NCI-H2227 treated with DMSO at 0.1 percent for 48 hours (cell line): ENCODE data around the gene AGPAT1.
A peak's percentile ranks its signal among the peaks of the same experiment; 100 is the strongest.
"Not testable (repeated sequence)": the region's sequence is repeated elsewhere in the genome, so short reads cannot be mapped to it uniquely, and the experiment has no call there.

Source experiments
- DNase-seq: peaks from one replicate; lab custom pipeline; 2025; lab: John Stamatoyannopoulos, UW

Gene AGPAT1

GRCh38 chr6:32175711-32176475, at the start of gene AGPAT1:
Gene AGPAT1, minus strand, starts transcription at chr6:32176084. Its CDS starts 4,588 bp downstream, at chr6:32171496.
- peak; percentile 94 for DNase-seq

- no peak for DNase-seq
These were observed 48.8 kb upstream of the AGPAT1 start for GRCh38 chr6:32224696-32225095.

GRCh38 chr6:32223258-32224235, 47.7 kb upstream of the AGPAT1 start, which contains the start of gene NOTCH4:
Gene NOTCH4, minus strand, starts transcription at chr6:32224067. Its CDS starts 139 bp downstream, at chr6:32223928.
- DNase-seq = no peak

GRCh38 chr6:32222333-32223230, 46.7 kb upstream of the AGPAT1 start:
- DNase-seq = no peak

GRCh38 chr6:32220021-32220420, 44.1 kb upstream of the AGPAT1 start:
- no peak for DNase-seq

- no peak for DNase-seq
These were observed 42.3 kb upstream of the AGPAT1 start for GRCh38 chr6:32218167-32218566.

DNA sequence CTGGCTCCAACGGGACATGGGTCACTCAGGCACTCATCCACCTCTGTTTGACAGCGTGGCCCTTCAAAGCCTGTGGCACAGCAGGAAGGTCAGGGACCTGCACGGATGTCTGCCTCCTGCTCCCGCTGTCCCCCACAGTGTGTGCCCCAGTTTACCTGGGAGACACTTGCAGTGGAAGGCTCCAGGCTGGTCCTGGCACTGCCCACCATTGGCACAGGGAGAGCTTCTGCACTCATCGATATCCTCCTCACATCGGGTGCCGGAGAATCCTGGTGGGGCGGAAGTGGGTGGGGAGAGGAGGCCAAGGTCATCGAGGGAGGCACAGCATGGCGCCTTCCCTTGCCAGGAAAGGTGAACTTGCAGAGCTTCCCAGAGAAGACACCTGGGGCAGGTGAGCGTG, 41.1 kb upstream of the AGPAT1 start:
- DNase-seq = no peak

GRCh38 chr6:32216285-32216684, 40.4 kb upstream of the AGPAT1 start:
- DNase-seq = no peak

- no peak for DNase-seq
These were observed 39.7 kb upstream of the AGPAT1 start for GRCh38 chr6:32215617-32216016.

- DNase-seq = no peak
These were observed 38.2 kb upstream of the AGPAT1 start for GRCh38 chr6:32214126-32214525.

DNA sequence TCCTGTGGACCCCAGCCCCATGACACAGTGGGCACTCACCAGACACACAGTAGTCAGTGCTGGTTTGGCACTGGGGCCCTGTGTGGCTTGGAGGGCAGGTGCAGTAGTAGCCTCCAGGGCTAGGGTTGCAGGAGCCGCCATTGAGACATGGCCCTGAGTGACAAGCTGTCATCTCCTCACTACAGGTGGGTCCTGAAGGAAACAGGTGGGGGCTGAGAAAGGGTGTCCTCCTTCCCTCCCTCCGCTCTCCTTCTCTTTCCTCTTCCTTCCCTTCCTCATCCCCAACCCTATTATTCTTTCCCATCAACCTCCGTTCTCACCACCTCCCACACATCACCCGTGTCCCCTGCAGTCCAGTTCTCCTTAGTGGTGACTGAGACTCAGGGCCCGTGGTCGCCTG, 37.8 kb upstream of the AGPAT1 start:
- no peak for DNase-seq

DNA sequence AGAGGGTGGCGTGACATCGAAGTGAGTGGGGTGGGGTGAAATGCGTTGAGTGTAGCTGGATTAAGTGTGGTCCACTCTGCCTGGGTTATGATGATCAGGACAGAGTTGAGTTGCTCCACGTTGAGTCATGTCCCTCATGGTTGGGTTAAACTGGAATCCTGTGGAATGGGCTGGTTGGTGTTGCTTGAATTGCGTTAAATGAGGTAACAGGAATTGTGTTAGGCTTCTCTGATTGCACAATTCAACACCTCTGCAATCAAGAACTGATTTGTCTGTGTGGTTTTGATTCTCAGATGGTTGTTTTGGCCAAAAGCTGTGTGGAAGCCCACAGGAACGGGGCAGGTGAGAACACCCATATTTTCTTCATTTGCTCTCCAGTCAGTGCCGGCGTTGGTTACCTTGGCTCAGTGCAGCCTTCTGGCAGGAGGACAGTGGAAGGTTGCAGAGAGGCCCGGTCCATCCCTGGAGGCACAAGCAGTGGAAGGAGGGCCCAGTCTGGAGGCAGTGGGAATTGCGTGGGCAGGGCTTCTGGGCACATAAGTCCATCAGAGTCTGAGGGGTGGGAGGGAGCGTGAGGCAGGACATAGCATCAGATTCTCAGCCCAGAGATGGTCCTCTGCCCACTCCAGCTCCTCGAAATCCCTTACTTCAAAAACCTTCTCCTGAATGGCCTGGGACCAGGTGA, 36.3 kb upstream of the AGPAT1 start:
- no peak for DNase-seq

DNA sequence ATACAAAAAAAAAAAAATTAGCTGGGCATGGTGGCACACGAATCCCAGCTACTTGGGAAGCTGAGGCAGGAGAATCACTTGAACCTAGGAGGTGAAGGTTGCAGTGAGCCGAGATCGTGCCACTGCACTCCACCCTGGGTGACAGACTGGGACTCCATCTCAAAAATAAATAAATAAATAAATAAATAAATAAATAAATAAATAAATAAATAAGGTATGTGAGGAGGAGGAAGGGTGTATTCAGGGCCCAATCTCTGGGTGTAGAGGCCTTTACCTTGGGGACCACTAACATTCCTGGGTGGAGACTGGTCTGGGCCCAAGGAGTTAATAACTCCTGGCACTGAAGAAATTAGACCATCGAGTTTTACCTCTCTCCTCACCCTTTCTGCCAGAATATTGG, 35.5 kb upstream of the AGPAT1 start:
- not testable (repeated sequence) for DNase-seq

DNA sequence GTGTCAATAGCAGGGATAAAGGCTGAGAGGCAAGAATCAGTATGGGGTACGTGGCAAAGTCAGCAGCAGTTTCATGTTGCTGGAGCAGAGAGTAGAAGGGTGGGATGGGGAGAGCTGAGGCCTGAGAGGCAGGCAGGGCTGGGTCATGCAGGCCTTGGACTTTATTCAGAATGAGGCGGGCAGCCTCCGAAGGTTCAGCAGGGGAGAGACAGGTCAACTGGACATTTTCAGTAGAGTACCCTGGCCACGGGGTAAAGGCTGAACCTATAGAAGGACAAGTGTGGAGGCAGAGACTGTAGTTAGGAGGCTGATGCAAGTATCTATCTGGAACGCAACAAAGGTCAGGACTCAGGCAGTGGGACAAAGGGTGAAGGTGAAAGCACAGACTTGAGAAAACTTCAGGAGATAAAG, 34.3 kb upstream of the AGPAT1 start:
- DNase-seq = no peak

GRCh38 chr6:32208996-32209395, 33.1 kb upstream of the AGPAT1 start:
- no peak for DNase-seq

DNA sequence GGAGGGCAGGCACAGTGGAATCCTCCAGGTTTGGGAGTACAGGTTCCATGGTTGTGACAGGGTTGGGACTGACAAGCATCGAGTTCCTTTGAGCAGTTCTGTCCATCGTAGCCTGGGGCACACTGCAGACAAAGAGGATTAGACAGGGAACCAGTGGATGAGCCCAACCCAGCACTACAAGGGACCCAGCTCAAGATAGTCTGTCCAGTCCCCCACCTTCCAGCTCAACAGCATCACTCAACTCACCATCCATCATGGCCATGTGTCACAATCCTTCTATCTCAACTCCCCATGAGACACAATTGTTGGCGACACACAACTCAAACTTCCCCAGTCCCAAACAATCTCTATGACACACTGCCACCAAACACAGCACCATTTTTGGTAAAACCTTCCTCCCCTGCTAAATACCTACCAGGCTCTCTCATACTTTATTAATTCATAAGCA, 28.4 kb upstream of the AGPAT1 start:
- no peak for DNase-seq

DNA sequence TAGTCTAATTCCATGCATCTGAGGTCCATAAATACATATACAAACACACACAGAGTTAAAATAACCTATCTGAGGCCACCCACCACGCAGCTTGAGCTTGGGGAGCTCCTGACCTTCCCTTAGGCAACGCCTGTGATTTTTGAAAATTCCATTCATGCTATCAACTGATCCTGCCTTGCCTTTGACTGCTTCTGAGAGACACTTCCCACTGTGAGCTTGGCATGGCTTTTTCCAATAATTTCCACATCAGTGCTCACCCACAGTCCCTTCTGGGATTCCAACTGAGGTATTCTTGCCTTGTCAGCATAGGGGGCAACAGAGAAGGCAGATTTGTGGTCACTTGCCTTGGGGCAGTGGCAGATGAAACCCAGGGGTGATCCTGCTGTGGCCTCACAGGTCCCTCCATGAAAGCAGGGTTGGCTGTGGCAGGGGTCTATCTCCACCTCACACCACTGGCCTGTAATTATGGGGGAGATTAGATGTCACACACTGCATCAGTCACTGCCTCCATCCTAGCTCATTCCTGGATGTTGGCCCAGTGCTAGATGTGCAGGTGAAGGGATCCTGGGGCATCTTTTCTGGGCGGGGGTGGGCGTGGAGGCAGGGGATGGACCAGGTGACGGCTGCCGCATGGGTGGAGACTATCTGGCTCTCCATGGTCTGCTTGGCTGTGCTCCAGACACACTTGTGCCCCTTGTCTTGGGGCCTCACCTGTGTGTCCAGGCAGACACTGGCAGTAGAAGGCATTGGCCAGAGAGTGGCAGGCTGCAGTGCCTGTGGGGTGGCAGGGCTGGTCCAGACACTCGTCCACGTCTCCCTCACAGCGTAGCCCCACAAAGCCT, 27.8 kb upstream of the AGPAT1 start:
- DNase-seq = peak; percentile 8

GRCh38 chr6:32202186-32202585, 26.3 kb upstream of the AGPAT1 start:
- DNase-seq = no peak

DNA sequence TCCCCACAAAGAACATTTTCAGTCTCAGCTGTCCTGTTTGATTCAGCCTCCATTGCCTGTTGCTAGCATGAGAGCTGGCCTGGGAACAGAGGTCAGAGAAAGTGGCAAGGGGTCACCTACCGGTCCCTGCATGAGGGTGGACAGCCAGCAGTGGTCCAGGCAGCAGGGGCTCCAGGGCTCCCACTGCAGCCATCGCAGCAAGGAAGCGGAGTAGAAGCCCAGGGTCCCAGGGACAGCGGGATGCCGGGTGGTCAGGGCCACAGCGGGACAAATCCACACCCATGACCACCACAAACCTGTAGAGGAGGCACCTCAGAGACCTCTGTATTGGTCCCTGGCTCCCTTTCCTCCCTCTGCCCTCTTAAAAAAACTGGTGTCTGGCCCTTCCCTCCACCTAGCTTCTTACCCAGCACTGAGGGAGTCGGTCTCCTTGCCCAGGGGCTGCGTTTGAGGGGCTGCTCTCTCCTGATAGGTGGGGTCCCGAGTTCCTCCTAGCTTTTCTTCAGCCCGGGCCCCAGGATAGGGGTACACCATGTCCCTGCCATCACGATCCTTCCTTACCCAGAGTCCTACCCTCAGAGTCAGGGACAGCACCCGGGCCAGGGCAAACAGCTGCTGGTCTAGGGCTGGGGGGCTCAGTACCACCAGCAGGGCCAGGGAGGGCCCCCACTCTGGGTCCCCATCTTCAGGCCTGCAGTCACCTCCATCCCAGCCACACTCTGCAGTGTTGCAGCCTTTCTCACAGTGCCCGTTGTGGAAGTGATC, 25.0 kb upstream of the AGPAT1 start:
- no peak for DNase-seq
